Activated CD4-positive, alpha-beta T cell treated with anti-CD3 and anti-CD28 coated beads for 1 hour (primary cell): ENCODE data around the gene CDKN3.
"Not testable (repeated sequence)": the region's sequence is repeated elsewhere in the genome, so short reads cannot be mapped to it uniquely, and the experiment has no call there.

ENCODE experiments used
- DNase-seq: peaks from one replicate; pipeline ENCODE4 v3.0.0-alpha.2; 2020

CDKN3 gene

GRCh38 chr14:54425068-54425467 lies 28.3 kb downstream of the CDKN3 start:
- no peak for DNase-seq

- no peak for DNase-seq
Observed at GRCh38 chr14:54425537-54426274, 28.9 kb downstream of the CDKN3 start.

- no peak for DNase-seq
Observed at GRCh38 chr14:54427871-54428270, 31.1 kb downstream of the CDKN3 start.

- DNase-seq, result no peak
Observed at GRCh38 chr14:54428527-54428926, 31.7 kb downstream of the CDKN3 start.

- no peak for DNase-seq
Observed at GRCh38 chr14:54435500-54435981, 38.7 kb downstream of the CDKN3 start.

GRCh38 chr14:54437954-54438353 lies 41.1 kb downstream of the CDKN3 start:
- DNase-seq, result not testable (repeated sequence)

GRCh38 chr14:54438703-54439102 lies 41.9 kb downstream of the CDKN3 start:
- DNase-seq, result no peak

- DNase-seq, result no peak
Observed at GRCh38 chr14:54440037-54440436, 43.2 kb downstream of the CDKN3 start.

GRCh38 chr14:54440476-54440872 lies 43.7 kb downstream of the CDKN3 start:
- DNase-seq, result no peak

GRCh38 chr14:54440873-54441868 lies 44.4 kb downstream of the CDKN3 start, which contains the start of gene CNIH1:
Gene CNIH1, minus strand, starts transcription at chr14:54441374. Its CDS starts 47 bp downstream, at chr14:54441327.
- DNase-seq, result peak; percentile 91

GRCh38 chr14:54442961-54443360 lies 46.2 kb downstream of the CDKN3 start:
- not testable (repeated sequence) for DNase-seq

- no peak for DNase-seq
Observed at GRCh38 chr14:54443981-54444380, 47.2 kb downstream of the CDKN3 start.

- no peak for DNase-seq
Observed at GRCh38 chr14:54444681-54445080, 47.9 kb downstream of the CDKN3 start.

- DNase-seq, result no peak
Observed at GRCh38 chr14:54446161-54446693, 49.4 kb downstream of the CDKN3 start.

- no peak for DNase-seq
Observed at GRCh38 chr14:54447231-54447692, 50.5 kb downstream of the CDKN3 start.

GRCh38 chr14:54450535-54450934 lies 53.7 kb downstream of the CDKN3 start:
- DNase-seq, result no peak

- DNase-seq, result no peak
Observed at GRCh38 chr14:54451121-54451601, 54.4 kb downstream of the CDKN3 start.

GRCh38 chr14:54451961-54452360 lies 55.2 kb downstream of the CDKN3 start:
- no peak for DNase-seq

- no peak for DNase-seq
Observed at GRCh38 chr14:54453252-54453651, 56.4 kb downstream of the CDKN3 start.

GRCh38 chr14:54453990-54454389 lies 57.2 kb downstream of the CDKN3 start:
- DNase-seq, result not testable (repeated sequence)

- DNase-seq, result no peak
Observed at GRCh38 chr14:54455363-54455762, 58.6 kb downstream of the CDKN3 start.

GRCh38 chr14:54456820-54457608 lies 60.2 kb downstream of the CDKN3 start:
- not testable (repeated sequence) for DNase-seq
